Activated CD8-positive, alpha-beta T cell treated with anti-CD3 and anti-CD28 coated beads, Interleukin-2, amount 10 ng/mL, durations not matched to agents 7 days and 5 days (primary cell): ENCODE data around the gene NIM1K. TPM values are rescaled to one million over a fixed set of nuclear protein-coding genes. Genes with fewer than 3 reads are reported as not detected.
A peak's percentile ranks its signal among the peaks of the same experiment; 100 is the strongest.
"Not testable (repeated sequence)": the region's sequence is repeated elsewhere in the genome, so short reads cannot be mapped to it uniquely, and the experiment has no call there.

Experiments
- ATAC-seq: fragments of 150-1000 bp; cut with Tn5 transposase; one replicate; pipeline ENCODE4 v1.10.0; 2021; ENCODE audit warnings: moderate library complexity
- CTCF ChIA-PET: fragments of 350-600 bp; sonication (Branson Sonifier 250); formaldehyde crosslinking; loops from one replicate; lab custom pipeline; 2021; ENCODE audit warnings: antibody characterized with exemption; lab: Charles Lee
- POLR2A ChIA-PET: fragments of 350-600 bp; sonication (Branson Sonifier 250); formaldehyde crosslinking; loops from one replicate; lab custom pipeline; 2021; ENCODE audit warnings: antibody characterized with exemption; lab: Charles Lee
- DNase-seq: peaks from one replicate; pipeline ENCODE4 v3.0.0-alpha.2; 2020
- H3K27ac Mint-ChIP-seq: one replicate; pipeline ENCODE4 v1.8.0; 2021; ENCODE audit warnings: mild to moderate bottlenecking, mixed read lengths
- H3K27me3 Mint-ChIP-seq: one replicate; pipeline ENCODE4 v1.8.0; 2021; ENCODE audit warnings: low read depth, mixed read lengths
- H3K36me3 Mint-ChIP-seq: one replicate; pipeline ENCODE4 v1.8.0; 2021; ENCODE audit warnings: low read depth, mixed read lengths
- H3K4me1 Mint-ChIP-seq: one replicate; pipeline ENCODE4 v1.8.0; 2021; ENCODE audit warnings: low read depth, mixed read lengths
- H3K4me3 Mint-ChIP-seq: one replicate; pipeline ENCODE4 v1.8.0; 2021; ENCODE audit warnings: mild to moderate bottlenecking, mixed read lengths
- H3K9me3 Mint-ChIP-seq: one replicate; pipeline ENCODE4 v1.8.0; 2022; ENCODE audit warnings: mixed read lengths; ENCODE audit not compliant: insufficient read depth
- total RNA-seq, 2 experiments: library from RNA; stranded (reverse); gene quantifications; one replicate each; pipeline ENCODE4 v1.2.3, GENCODE V29; 2021

Gene NIM1K
- total RNA-seq, 2 experiments from 2014 or later: 0.50 to 0.61 TPM

DNA sequence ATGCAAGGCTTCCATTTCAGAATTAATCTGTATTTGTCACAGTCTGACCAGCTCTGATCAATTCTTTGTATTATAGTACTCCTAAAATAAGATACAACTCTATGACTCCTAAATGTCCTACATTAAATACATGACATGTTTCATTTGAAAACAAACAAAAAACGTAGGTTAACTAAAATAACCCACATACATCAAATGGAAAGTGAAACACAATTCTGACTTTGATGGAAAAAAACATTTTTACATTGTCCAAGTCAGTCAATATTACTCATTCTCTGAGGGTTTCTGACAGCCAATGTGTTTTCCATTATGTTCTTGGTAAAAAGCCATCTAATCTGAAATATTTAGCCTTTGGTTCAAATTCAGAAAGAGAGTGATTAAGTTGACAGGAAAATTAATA is 112.5 kb downstream of the NIM1K start:
- H3K36me3 Mint-ChIP-seq: peaks cover 48% of the 10 kb centered on the region

DNA sequence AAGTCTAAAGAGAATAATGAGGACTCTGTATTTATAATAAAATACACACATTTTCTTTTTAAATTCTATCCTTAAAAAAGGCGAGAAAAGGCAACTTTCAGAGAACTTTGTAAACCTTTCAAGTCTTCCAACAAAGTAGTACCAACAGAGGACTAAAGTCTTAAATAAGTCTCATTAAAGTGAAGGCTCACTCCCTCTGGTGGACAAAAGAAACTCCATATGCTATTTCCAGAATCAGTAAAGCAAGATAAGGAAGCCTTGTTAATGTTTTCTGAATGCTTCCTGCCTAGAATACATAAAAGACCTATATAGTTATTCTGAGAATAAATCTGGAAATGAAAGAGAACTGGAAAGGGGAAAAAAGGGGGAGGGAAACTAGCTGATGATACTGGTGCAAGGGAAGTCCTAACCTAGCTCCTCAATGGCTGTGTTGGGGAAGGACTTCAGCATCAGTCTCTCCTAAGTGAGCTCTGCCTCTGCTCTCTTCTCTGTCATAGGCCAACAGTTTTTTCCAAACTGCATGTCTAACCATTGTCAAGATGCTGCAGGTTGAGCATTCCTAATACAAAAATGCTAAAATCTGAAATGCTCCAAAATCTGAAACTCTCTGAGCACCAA is 114.0 kb downstream of the NIM1K start:
- Mint-ChIP-seq H3K27ac (peak overlapping the region; percentile 39), H3K36me3 (peaks cover 51% of the 10 kb centered on the region), H3K9me3 (no peaks in the 10 kb centered on the region), H3K27me3 (no peaks in the 10 kb centered on the region), H3K4me3 (no peak overlapping the region), H3K4me1 (peaks cover 80% of the 10 kb centered on the region)
- CTCF ChIA-PET: interaction anchor here (0.7 to 6.1 kb wide), 23 partner anchors 8 to 286 kb away, joined by 3 to 43 read pairs (median 3); partner anchors contain the start of genes TMEM267 and ZNF131
- no peak for DNase-seq
- ATAC-seq: peak; percentile 34
- POLR2A ChIA-PET: interaction anchor here (1.0 kb wide), 1 partner anchor 178 kb away, joined by 3 read pairs; the partner anchor contains the start of gene TMEM267

More for the DNA sequence above, 112.5 kb downstream of the NIM1K start:
- ChIA-PET POLR2A (interaction anchor here (0.6 to 1.0 kb wide), 3 partner anchors 179 to 393 kb away, joined by 3 to 5 read pairs (median 4); partner anchors contain the start of gene TMEM267), CTCF (interaction anchor here (0.8 to 6.1 kb wide), 9 partner anchors 8 to 311 kb away, joined by 3 to 43 read pairs (median 3); partner anchors contain the start of genes HMGCS1 and TMEM267)
- H3K27ac Mint-ChIP-seq: peak overlapping the region; percentile 49
- peaks cover 70% of the 10 kb centered on the region for H3K4me1 Mint-ChIP-seq
- ATAC-seq: peak; percentile 53
- no peaks in the 10 kb centered on the region for H3K9me3 Mint-ChIP-seq
- no peak for DNase-seq
- H3K4me3 Mint-ChIP-seq: peak overlapping the region; percentile 14
- H3K27me3 Mint-ChIP-seq: no peaks in the 10 kb centered on the region

DNA sequence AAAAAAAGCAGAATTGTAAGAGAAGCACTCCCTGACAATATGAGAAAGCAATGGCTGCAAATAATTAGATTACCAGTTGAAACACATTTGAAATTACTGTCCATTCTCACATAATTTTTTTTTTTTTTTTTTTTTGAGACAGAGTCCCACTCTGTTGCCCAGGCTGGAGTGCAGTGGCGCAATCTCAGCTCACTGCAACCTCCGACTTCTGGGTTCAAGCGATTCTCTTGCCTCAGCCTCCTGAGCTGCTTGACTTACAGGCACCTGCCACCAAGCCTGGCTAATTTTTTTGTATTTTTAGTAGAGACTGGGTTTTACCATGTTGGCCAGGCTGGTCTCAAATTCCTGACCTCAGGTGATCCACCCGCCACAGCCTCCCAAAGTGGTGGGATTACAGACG is 114.9 kb downstream of the NIM1K start:
- H3K9me3 Mint-ChIP-seq, POLR2A ChIA-PET, DNase-seq, H3K27me3 Mint-ChIP-seq, ATAC-seq, H3K4me3 Mint-ChIP-seq: not testable (repeated sequence)
- H3K36me3 Mint-ChIP-seq: peaks cover 49% of the 10 kb centered on the region
- peak overlapping the region; percentile 3 for H3K27ac Mint-ChIP-seq
- H3K4me1 Mint-ChIP-seq: peaks cover 82% of the 10 kb centered on the region
- CTCF ChIA-PET: interaction anchor here (1.0 to 6.1 kb wide), 12 partner anchors 9 to 287 kb away, joined by 3 to 43 read pairs (median 4); partner anchors contain the start of genes TMEM267 and ZNF131

DNA sequence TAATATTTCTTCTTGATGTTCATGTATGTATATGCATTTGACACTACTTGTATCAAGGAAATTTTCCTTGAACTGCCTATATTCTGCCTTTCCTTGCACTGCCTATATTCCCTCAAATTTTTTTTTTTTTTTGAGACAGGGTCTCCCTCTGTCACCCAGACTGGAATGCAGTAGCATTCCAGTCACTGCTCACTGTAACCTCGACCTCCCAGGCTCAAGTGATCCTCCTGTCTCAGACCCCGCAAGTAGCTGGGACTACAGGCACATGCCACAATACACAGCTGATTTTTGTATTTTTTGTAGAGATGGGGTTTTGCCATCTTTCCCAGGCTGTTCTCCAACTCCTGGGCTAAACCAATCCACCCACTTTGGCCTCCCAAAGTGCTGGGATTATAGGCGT is 117.1 kb downstream of the NIM1K start:
- CTCF ChIA-PET: interaction anchor here (0.7 to 2.4 kb wide), 5 partner anchors 9 to 199 kb away, joined by 3 to 9 read pairs (median 5); partner anchors contain the start of genes TMEM267 and ZNF131
- no peak overlapping the region for H3K4me3 Mint-ChIP-seq
- H3K27me3 Mint-ChIP-seq: no peaks in the 10 kb centered on the region
- no peaks in the 10 kb centered on the region for H3K9me3 Mint-ChIP-seq
- POLR2A ChIA-PET: interaction anchor here (1.1 kb wide), 1 partner anchor 188 kb away, joined by 4 read pairs; the partner anchor contains the start of gene ZNF131
- H3K27ac Mint-ChIP-seq: no peak overlapping the region
- H3K36me3 Mint-ChIP-seq: peaks cover 36% of the 10 kb centered on the region
- DNase-seq (no peak), ATAC-seq (no peak)
- peaks cover 80% of the 10 kb centered on the region for H3K4me1 Mint-ChIP-seq

DNA sequence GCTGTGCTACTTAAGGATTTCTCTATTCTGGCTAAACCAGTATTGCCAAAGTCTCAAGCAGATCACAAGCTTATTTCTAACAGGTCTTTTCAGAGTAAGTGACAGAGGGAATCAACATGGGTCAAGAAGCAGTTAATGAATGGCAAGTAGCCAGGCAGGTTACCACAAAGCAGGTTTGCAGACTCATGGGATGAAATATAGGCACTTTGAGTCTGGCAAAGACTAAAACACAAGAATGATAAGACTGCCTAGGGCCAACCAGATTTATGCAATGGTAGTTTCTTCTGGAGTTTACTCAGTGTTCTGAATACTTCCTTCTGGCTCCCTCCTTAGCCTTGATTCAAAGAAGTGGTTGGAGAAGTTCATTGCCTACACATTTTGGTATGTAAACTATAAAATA is 117.6 kb downstream of the NIM1K start:
- no peak overlapping the region for H3K4me3 Mint-ChIP-seq
- no peaks in the 10 kb centered on the region for H3K27me3 Mint-ChIP-seq
- peaks cover 80% of the 10 kb centered on the region for H3K4me1 Mint-ChIP-seq
- ATAC-seq: no peak
- H3K36me3 Mint-ChIP-seq: peaks cover 31% of the 10 kb centered on the region
- H3K9me3 Mint-ChIP-seq: no peaks in the 10 kb centered on the region
- no peak overlapping the region for H3K27ac Mint-ChIP-seq
- ChIA-PET CTCF (interaction anchor here (0.7 to 2.4 kb wide), 3 partner anchors 80 to 199 kb away, joined by 3 to 9 read pairs (median 5); partner anchors contain the start of gene TMEM267), POLR2A (interaction anchor here (1.1 kb wide), 1 partner anchor 189 kb away, joined by 4 read pairs; the partner anchor contains the start of gene ZNF131)
- no peak for DNase-seq

DNA sequence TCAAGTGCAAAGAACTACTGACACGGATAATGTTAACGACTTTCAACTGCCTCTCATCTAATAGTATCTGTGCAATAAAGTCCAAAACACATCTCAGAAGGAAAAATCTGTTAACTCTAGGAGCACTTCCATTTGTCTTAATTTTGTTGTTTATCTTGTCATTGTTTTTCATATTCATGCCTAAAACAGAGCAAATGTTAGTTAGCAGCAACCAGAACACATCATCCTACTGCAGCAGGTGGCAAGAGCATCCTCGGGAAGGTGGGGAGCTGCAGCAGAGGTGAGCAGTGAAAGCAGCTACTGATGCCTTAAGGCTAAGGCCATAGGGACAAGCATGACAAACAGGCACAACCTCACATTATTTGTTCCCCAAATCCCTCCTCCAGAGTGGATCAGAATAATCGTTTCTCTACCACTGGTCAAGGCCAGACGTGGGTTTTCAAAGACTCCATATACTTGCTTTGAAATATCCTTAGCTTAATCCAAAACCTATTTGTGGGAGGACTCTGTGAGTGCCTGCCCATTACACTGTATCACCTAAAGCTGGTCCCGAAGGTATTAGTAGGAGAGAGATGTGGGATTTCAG is 120.1 kb downstream of the NIM1K start:
- H3K27me3 Mint-ChIP-seq: no peaks in the 10 kb centered on the region
- H3K4me3 Mint-ChIP-seq: peak overlapping the region; percentile 96
- peaks cover 71% of the 10 kb centered on the region for H3K4me1 Mint-ChIP-seq
- peak overlapping the region; percentile 95 for H3K27ac Mint-ChIP-seq
- no peak for ATAC-seq
- POLR2A ChIA-PET: interaction anchor here (0.8 to 4.0 kb wide), 15 partner anchors 38 to 320 kb away, joined by 3 to 54 read pairs (median 5); partner anchors contain the start of genes NNT, TMEM267 and ZNF131
- H3K9me3 Mint-ChIP-seq: no peaks in the 10 kb centered on the region
- CTCF ChIA-PET: interaction anchor here (0.7 to 4.2 kb wide), 14 partner anchors 9 to 403 kb away, joined by 3 to 24 read pairs (median 6); partner anchors contain the start of genes TMEM267 and ZNF131
- peaks cover 27% of the 10 kb centered on the region for H3K36me3 Mint-ChIP-seq
- no peak for DNase-seq

DNA sequence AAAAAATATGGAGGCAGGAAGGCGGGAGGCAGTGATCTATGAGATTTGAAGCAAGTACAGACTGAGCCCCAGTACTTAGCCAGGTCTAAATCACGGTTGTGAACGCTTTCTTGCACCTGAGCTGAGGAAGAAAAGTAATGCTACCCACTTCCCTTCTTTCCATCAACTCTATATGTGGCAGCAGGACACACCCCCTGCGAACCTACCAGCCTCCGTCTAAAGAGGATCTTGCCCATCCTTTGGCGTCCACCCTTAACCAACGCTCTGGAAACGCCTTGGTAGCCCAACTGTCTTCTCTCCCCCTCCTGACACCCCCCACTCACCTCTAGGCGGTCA is 120.6 kb downstream of the NIM1K start:
- Mint-ChIP-seq H3K4me1 (peaks cover 68% of the 10 kb centered on the region), H3K36me3 (peaks cover 26% of the 10 kb centered on the region)
- ATAC-seq: peak; percentile 7

DNA sequence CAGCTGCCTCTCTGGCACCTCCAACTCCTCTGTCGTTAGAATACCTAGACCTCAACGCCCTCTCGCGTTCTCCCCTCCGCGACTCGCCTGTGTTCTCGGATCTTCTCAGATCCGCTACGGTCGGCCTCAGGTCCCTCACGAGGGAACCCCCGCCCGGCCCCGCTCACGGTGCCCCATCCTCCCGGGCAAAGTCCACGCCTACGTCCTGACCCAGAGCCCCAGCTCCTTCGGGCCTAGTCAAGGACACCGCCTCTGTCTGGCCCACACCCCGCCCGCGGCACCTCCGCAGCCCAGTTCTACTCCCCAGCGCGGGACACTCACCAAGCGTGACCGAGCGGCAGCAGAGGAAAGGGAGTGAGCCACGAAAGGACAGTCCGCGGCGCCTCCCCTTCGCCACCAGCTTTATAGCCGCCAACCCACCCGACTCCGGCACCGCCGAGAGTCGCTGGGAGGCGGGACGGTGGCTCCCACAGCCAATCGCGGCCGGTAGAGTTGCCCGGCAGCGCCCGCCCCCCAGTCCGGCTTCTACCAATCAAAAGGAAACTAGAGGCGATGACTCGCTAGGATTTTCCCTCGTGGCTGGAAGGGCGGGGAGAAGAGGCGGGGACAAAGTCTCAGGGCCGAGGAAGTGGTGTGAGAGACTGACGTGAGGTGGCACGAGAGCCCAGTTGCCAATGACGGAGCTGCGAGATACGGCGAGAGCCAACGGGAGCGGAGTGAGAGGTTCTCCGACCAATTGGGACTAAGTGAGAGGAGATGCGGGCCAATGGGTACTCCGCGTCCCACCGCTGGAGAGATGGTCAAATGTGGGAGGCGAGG is 121.2 kb downstream of the NIM1K start, which contains the start of gene HMGCS1:
TSS of gene HMGCS1 (minus strand) at position 378 of the 819 bp plus-strand sequence. CDS start 14,447 bp downstream, outside the sequence.
- H3K4me3 Mint-ChIP-seq: peak within 1 kb of the TSS; percentile 96
- peak within 1 kb of the TSS; percentile 95 for H3K27ac Mint-ChIP-seq
- peaks cover 62% of the 10 kb centered on the region for H3K4me1 Mint-ChIP-seq
- CTCF ChIA-PET: interaction anchor here (0.7 to 4.2 kb wide), 20 partner anchors 8 to 404 kb away, joined by 3 to 24 read pairs (median 5); partner anchors contain the start of genes TMEM267 and ZNF131
- H3K27me3 Mint-ChIP-seq: no peaks in the 10 kb centered on the region
- no peaks in the 10 kb centered on the region for H3K9me3 Mint-ChIP-seq
- ATAC-seq (peak; percentile 94), DNase-seq (peak; percentile 99)
- peaks cover 22% of the 10 kb centered on the region for H3K36me3 Mint-ChIP-seq
- POLR2A ChIA-PET: interaction anchor here (0.5 to 4.0 kb wide), 27 partner anchors 10 to 1409 kb away, joined by 3 to 54 read pairs (median 4); partner anchors contain the start of genes C5orf34, NNT, RIMOC1 and TMEM267

More for the DNA sequence above, 120.6 kb downstream of the NIM1K start:
- peak overlapping the region; percentile 96 for H3K4me3 Mint-ChIP-seq
- POLR2A ChIA-PET: interaction anchor here (0.5 to 4.0 kb wide), 23 partner anchors 11 to 1409 kb away, joined by 3 to 54 read pairs (median 4); partner anchors contain the start of genes C5orf34, NNT, RIMOC1 and TMEM267
- CTCF ChIA-PET: interaction anchor here (0.7 to 4.2 kb wide), 15 partner anchors 9 to 404 kb away, joined by 3 to 24 read pairs (median 6); partner anchors contain the start of genes TMEM267 and ZNF131
- no peaks in the 10 kb centered on the region for H3K9me3 Mint-ChIP-seq
- H3K27me3 Mint-ChIP-seq: no peaks in the 10 kb centered on the region
- no peak for DNase-seq
- peak overlapping the region; percentile 95 for H3K27ac Mint-ChIP-seq

DNA sequence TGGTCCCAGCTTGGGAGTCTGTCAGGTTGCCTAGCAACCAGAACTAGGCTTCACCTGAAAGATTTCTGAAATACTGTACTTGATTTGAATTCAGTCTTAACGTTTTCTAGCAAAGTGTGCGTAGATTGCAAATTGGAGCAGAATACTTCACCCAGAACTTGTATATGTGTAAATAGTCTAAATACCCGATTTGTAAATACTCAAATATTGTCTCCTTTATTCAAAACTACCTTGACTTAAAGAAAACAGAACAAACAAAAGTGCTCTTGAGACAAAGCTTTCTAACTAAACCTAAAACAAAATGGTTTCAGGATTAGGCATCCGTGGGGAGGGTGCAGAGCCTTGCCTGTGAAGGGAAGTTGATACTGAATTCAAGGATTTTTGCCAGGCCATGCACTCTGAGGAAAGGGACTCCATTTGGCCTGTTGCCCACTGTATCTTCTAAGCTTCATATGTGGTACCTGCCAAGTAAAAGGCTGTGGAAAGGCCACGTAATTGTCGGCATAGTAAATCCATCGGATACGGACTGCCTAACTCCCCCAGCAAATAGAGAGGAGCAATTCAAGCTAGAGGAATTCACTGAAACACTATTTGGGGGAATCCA is 121.9 kb downstream of the NIM1K start:
- Mint-ChIP-seq H3K9me3 (no peaks in the 10 kb centered on the region), H3K36me3 (peaks cover 20% of the 10 kb centered on the region), H3K4me1 (peaks cover 56% of the 10 kb centered on the region), H3K27me3 (no peaks in the 10 kb centered on the region), H3K27ac (peak overlapping the region; percentile 95), H3K4me3 (peak overlapping the region; percentile 96)
- DNase-seq (no peak), ATAC-seq (no peak)
- ChIA-PET CTCF (interaction anchor here (0.8 to 4.2 kb wide), 14 partner anchors 9 to 402 kb away, joined by 3 to 24 read pairs (median 5); partner anchors contain the start of genes TMEM267 and ZNF131), POLR2A (interaction anchor here (0.6 to 4.0 kb wide), 18 partner anchors 11 to 1410 kb away, joined by 3 to 54 read pairs (median 4); partner anchors contain the start of genes C5orf34, RIMOC1, TMEM267 and ZNF131)

DNA sequence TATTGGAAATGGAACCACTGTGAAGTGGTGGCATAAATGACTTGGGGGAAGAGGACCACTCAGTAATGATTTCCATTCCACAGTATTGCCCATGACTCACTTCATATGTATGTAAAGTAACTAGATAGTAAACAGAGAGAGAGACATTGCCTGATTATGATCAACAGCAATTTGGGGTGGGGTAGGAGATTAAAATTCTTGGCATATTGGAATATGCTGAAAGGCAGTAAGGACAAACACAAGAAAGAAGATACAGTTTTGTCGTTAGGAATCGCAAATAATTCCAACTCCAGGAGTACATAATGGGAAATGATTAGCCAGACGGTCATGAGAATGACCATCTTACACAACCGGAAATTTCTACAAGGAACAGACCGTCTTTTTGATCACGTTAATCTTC is 122.7 kb downstream of the NIM1K start:
- Mint-ChIP-seq H3K9me3 (no peaks in the 10 kb centered on the region), H3K36me3 (peaks cover 15% of the 10 kb centered on the region), H3K27me3 (no peaks in the 10 kb centered on the region), H3K4me3 (no peak overlapping the region), H3K27ac (peak overlapping the region; percentile 95), H3K4me1 (peaks cover 48% of the 10 kb centered on the region)
- DNase-seq: no peak
- no peak for ATAC-seq
- POLR2A ChIA-PET: interaction anchor here (1.0 to 2.9 kb wide), 2 partner anchors 169 to 247 kb away, joined by 3 to 54 read pairs; partner anchors contain the start of gene TMEM267
- CTCF ChIA-PET: interaction anchor here (1.6 to 4.2 kb wide), 4 partner anchors 75 to 209 kb away, joined by 8 to 24 read pairs (median 21); partner anchors contain the start of gene ZNF131
